Keratinocyte (primary cell): ENCODE measurements around the gene POLE2.

Source experiments
- EZH2 ChIP-seq: IDR thresholded peaks from one replicate; pipeline ENCODE4 v1.6.1; 2012; ENCODE audit warnings: inconsistent platforms, mild to moderate bottlenecking, low read length, moderate library complexity
- TF ChIP-seq, protein P1 (sequence below), 3 experiments: IDR thresholded peaks in 1 of 3; conservative IDR thresholded peaks in 1 of 3; optimal IDR thresholded peaks in 1 of 3; 2 replicates in 2 of 3; 3 replicates in 1 of 3; pipeline versions ENCODE3 to v1.5.1; 2011; ENCODE audit warnings: low read length in 3 of 3, mild to moderate bottlenecking in 3 of 3, moderate library complexity in 2 of 3, control low read depth in 1 of 3, inconsistent platforms in 1 of 3; ENCODE audit not compliant: insufficient read depth in 2 of 3; ENCODE audit errors: extremely low read depth in 1 of 3

DNA sequence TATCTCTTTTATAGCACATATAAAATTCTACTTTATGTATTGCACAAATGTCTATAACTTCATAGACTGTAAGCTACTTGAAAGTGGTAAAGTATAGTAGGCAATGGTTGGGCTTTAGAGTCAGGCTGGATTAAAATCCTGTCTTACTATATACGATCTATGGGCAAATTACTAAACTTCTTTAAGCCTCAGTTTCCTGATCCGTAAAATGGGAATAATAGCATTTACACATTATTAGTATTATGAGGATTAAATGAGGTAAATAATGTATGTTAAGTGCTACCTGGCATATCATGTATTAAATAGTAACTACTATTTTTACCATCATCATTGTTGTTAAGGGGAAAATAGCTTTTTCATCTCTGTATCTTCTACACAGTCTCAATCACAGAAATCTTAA is 14.4 kb downstream of the POLE2 start:
- TF ChIP-seq EZH2, result no peak
- TF ChIP-seq, protein P1, sequence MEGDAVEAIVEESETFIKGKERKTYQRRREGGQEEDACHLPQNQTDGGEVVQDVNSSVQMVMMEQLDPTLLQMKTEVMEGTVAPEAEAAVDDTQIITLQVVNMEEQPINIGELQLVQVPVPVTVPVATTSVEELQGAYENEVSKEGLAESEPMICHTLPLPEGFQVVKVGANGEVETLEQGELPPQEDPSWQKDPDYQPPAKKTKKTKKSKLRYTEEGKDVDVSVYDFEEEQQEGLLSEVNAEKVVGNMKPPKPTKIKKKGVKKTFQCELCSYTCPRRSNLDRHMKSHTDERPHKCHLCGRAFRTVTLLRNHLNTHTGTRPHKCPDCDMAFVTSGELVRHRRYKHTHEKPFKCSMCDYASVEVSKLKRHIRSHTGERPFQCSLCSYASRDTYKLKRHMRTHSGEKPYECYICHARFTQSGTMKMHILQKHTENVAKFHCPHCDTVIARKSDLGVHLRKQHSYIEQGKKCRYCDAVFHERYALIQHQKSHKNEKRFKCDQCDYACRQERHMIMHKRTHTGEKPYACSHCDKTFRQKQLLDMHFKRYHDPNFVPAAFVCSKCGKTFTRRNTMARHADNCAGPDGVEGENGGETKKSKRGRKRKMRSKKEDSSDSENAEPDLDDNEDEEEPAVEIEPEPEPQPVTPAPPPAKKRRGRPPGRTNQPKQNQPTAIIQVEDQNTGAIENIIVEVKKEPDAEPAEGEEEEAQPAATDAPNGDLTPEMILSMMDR (optimal IDR thresholded peaks at IDR 0.05 in 1 of 3, IDR thresholded peaks at IDR 0.05 in 1 of 3, conservative IDR thresholded peaks at IDR 0.05 in 1 of 3; ENCODE audit: extremely low read depth in 1 of 3, insufficient read depth in 2 of 3, low read length in 3 of 3), result no peak
